Esophagus muscularis mucosa (tissue), 4 donors: Measurements from ENCODE around the gene IL37. TPM values are rescaled to one million over a fixed set of nuclear protein-coding genes. Genes with fewer than 3 reads are reported as not detected.

Source experiments
- DNase-seq: peaks from one replicate; pipeline ENCODE4 v3.0.0-alpha.2; 2017; ENCODE audit errors: extremely low spot score
- H3K27ac ChIP-seq, 4 donors: fragments of 200-600 bp; sonication (generic); replicated peaks in 1 of 4; 1 replicate in 3 of 4; 2 replicates in 1 of 4; pipeline ENCODE4 v1.5.1; 2016 to 2019; ENCODE audit warnings: mild to moderate bottlenecking in 1 of 4
- H3K27me3 ChIP-seq, 4 donors: fragments of 200-600 bp; sonication (generic); one replicate each; pipeline versions ENCODE4 v1.5.1 to v1.6.0; 2016 to 2019
- H3K36me3 ChIP-seq, 4 donors: fragments of 200-600 bp; sonication (generic); one replicate each; pipeline ENCODE4 v1.5.1; 2016 to 2019
- H3K4me1 ChIP-seq, 4 donors: fragments of 200-600 bp; sonication (generic); one replicate each; pipeline ENCODE4 v1.5.1; 2016 to 2019
- H3K4me3 ChIP-seq, 4 donors: fragments of 200-600 bp; sonication (generic); 1 replicate in 2 of 4; 2 replicates in 2 of 4; pipeline ENCODE4 v1.5.1; 2016 to 2019; ENCODE audit warnings: mild to moderate bottlenecking in 4 of 4, moderate library complexity in 1 of 4
- H3K9me3 ChIP-seq, 4 donors: fragments of 200-600 bp; sonication (generic); 1 replicate in 3 of 4; 2 replicates in 1 of 4; pipeline ENCODE4 v1.5.1; 2016 to 2019
- CTCF ChIP-seq, 3 experiments: fragments of 200-600 bp in 2 of 3; fragments of 450-650 bp in 1 of 3; sonication (generic) in 2 of 3; IDR thresholded peaks; one replicate each; pipeline ENCODE4 v1.5.1; 2017 to 2019; ENCODE audit warnings: antibody characterized with exemption in 3 of 3, mild to moderate bottlenecking in 2 of 3, moderate library complexity in 1 of 3
- EP300 ChIP-seq: sonication (generic); formaldehyde crosslinking; IDR thresholded peaks from one replicate; pipeline ENCODE4 v1.6.1; 2017; ENCODE audit warnings: antibody characterized with exemption
- POLR2A ChIP-seq: fragments of 450-650 bp; IDR thresholded peaks from one replicate; pipeline ENCODE4 v1.6.1; 2017; ENCODE audit warnings: antibody characterized with exemption, moderate library complexity, mild to moderate bottlenecking, low read depth
- POLR2AphosphoS5 ChIP-seq, 2 donors: sonication (generic); formaldehyde crosslinking; IDR thresholded peaks; one replicate each; pipeline ENCODE4 v1.6.1; 2017; ENCODE audit warnings: antibody characterized with exemption in 2 of 2
- WGBS: methylation state at CpG from one replicate; pipeline ENCODE4 v1.1.5; 2018; 5-methylcytosine and 5-hydroxymethylcytosine counted together
- intact Hi-C: fragments of 100-400 bp; cut with DNase I; formaldehyde crosslinking; loops from one replicate; pipeline ENCODE4 v1.15.1; 2023
- total RNA-seq, 4 donors: library from RNA; depleted of rRNA; stranded (reverse); fragments of >200 nt; gene quantifications; one replicate each; pipeline versions ENCODE4 v1.1.0 to v1.2.1, GENCODE V29; 2016

The IL37 gene
- total RNA-seq, 4 donors from 2014 or later = not detected

GRCh38 chr2:112939425-112939824 is 28.5 kb downstream of the IL37 start:
- H3K27ac ChIP-seq = no peak overlapping the region
- H3K4me1 ChIP-seq = peaks cover 0 to 7% (median 5%) of the 10 kb centered on the region in 4 donors
- no peaks in the 10 kb centered on the region for H3K36me3 ChIP-seq
- no peak for TF ChIP-seq EP300
- no peak overlapping the region for H3K4me3 ChIP-seq
- intact Hi-C loops = no loop called here
- H3K27me3 ChIP-seq = no peaks in the 10 kb centered on the region
- H3K9me3 ChIP-seq = no peaks in the 10 kb centered on the region
- WGBS = 90% methylated on average over 5 of the region's 5 CpGs
- no peak for DNase-seq

- DNase-seq = no peak
- Histone ChIP-seq H3K27me3 (no peaks in the 10 kb centered on the region), H3K9me3 (peaks cover 0 to 4% (median 0%) of the 10 kb centered on the region in 4 donors), H3K27ac (no peak overlapping the region), H3K36me3 (no peaks in the 10 kb centered on the region), H3K4me1 (peaks cover 0 to 7% (median 5%) of the 10 kb centered on the region in 4 donors), H3K4me3 (no peak overlapping the region)
- 64% methylated on average over 3 of the region's 3 CpGs for WGBS
- intact Hi-C loops = loop anchor here (1.0 kb wide), 1 partner anchor 192 kb away; no protein-coding TSS in a partner anchor
- TF ChIP-seq CTCF (IDR thresholded peaks at IDR 0.05) (no peak), POLR2AphosphoS5 (IDR thresholded peaks at IDR 0.05) (no peak), POLR2A (no peak), EP300 (no peak)
These were observed 30.1 kb downstream of the IL37 start for GRCh38 chr2:112940859-112941625.

GRCh38 chr2:112941753-112942653 is 31.0 kb downstream of the IL37 start:
- intact Hi-C loops = loop anchor here (1.0 kb wide), 1 partner anchor 193 kb away; no protein-coding TSS in a partner anchor
- peaks cover 0 to 4% (median 0%) of the 10 kb centered on the region in 4 donors for H3K9me3 ChIP-seq
- TF ChIP-seq CTCF (IDR thresholded peaks at IDR 0.05) (peak; percentile 57 to 82 (median 70)), POLR2A (no peak), POLR2AphosphoS5 (IDR thresholded peaks at IDR 0.05) (no peak), EP300 (no peak)

GRCh38 chr2:112942654-112943002 is 31.7 kb downstream of the IL37 start:
- WGBS = 78% methylated on average over 2 of the region's 2 CpGs
- H3K4me1 ChIP-seq = peaks cover 0 to 7% (median 5%) of the 10 kb centered on the region in 4 donors
- no peak overlapping the region for H3K4me3 ChIP-seq
- no peak overlapping the region for H3K27ac ChIP-seq
- no peaks in the 10 kb centered on the region for H3K27me3 ChIP-seq
- H3K36me3 ChIP-seq = no peaks in the 10 kb centered on the region
- H3K9me3 ChIP-seq = peaks cover 0 to 4% (median 0%) of the 10 kb centered on the region in 4 donors
- intact Hi-C loops = no loop called here
- DNase-seq = peak; percentile 47
- no peak for TF ChIP-seq POLR2A
- no peak for TF ChIP-seq POLR2AphosphoS5 (IDR thresholded peaks at IDR 0.05)
- no peak for TF ChIP-seq CTCF (IDR thresholded peaks at IDR 0.05)
- no peak for TF ChIP-seq EP300

More at GRCh38 chr2:112941753-112942653, 31.0 kb downstream of the IL37 start:
- WGBS = 62% methylated on average over 8 of the region's 14 CpGs
- no peaks in the 10 kb centered on the region for H3K36me3 ChIP-seq
- H3K27ac ChIP-seq = no peak overlapping the region
- no peak overlapping the region for H3K4me3 ChIP-seq
- H3K27me3 ChIP-seq = no peaks in the 10 kb centered on the region
- peaks cover 0 to 7% (median 5%) of the 10 kb centered on the region in 4 donors for H3K4me1 ChIP-seq
- DNase-seq = peak; percentile 81

GRCh38 chr2:112944971-112945370 is 34.0 kb downstream of the IL37 start:
- no peak for DNase-seq
- peaks cover 0 to 4% (median 0%) of the 10 kb centered on the region in 4 donors for H3K9me3 ChIP-seq
- no peaks in the 10 kb centered on the region for H3K36me3 ChIP-seq
- intact Hi-C loops = no loop called here
- H3K4me3 ChIP-seq = no peak overlapping the region
- TF ChIP-seq POLR2AphosphoS5 (IDR thresholded peaks at IDR 0.05) = no peak
- TF ChIP-seq CTCF (IDR thresholded peaks at IDR 0.05) = no peak
- TF ChIP-seq EP300 = no peak
- no peak for TF ChIP-seq POLR2A
- WGBS = 92% methylated on average over 1 of the region's 1 CpG
- peaks cover 0 to 7% (median 5%) of the 10 kb centered on the region in 4 donors for H3K4me1 ChIP-seq
- no peaks in the 10 kb centered on the region for H3K27me3 ChIP-seq
- no peak overlapping the region for H3K27ac ChIP-seq
